ENCODE measurements around the gene TUBA3E. TPM values are rescaled to one million over a fixed set of nuclear protein-coding genes. Genes with fewer than 3 reads are reported as not detected.
A peak's percentile ranks its signal among the peaks of the same experiment; 100 is the strongest.
"Not testable (repeated sequence)": the region's sequence is repeated elsewhere in the genome, so short reads cannot be mapped to it uniquely, and the experiment has no call there.

Gene TUBA3E
- total RNA-seq, 6 donors from 2014 or later = not detected

- peak overlapping the region in 1 of 4 donors; percentile 100 for H3K4me3 ChIP-seq
- WGBS, 2 donors = 73 to 90% methylated on average over 14 to 24 of the region's 26 CpGs
- ATAC-seq (ENCODE audit: low FRiP score in 2 of 2) = no peak
Measured at GRCh38 chr2:130183512-130184373, 14.5 kb downstream of the TUBA3E start.

GRCh38 chr2:130182826-130183511, 15.3 kb downstream of the TUBA3E start:
- WGBS, 2 donors = 45 to 63% methylated on average over 12 to 15 of the region's 23 CpGs
- DNase-seq; ATAC-seq (ENCODE audit: low FRiP score in 2 of 2): not testable (repeated sequence)

More at GRCh38 chr2:130183512-130184373, 14.5 kb downstream of the TUBA3E start:
- DNase-seq = no peak
- Histone ChIP-seq H3K4me1 (peaks cover 12 to 32% (median 21%) of the 10 kb centered on the region in 4 donors), H3K27me3 (no peaks in the 10 kb centered on the region), H3K9me3 (no peaks in the 10 kb centered on the region), H3K36me3 (no peaks in the 10 kb centered on the region), H3K27ac (peak overlapping the region in 1 of 4 donors; percentile 30)
- TF ChIP-seq EP300 (IDR thresholded peaks at IDR 0.05) (no peak), POLR2AphosphoS5 (IDR thresholded peaks at IDR 0.05) (no peak), POLR2A (IDR thresholded peaks at IDR 0.05) (no peak), CTCF (IDR thresholded peaks at IDR 0.05) (no peak)

GRCh38 chr2:130181880-130182682, 16.2 kb downstream of the TUBA3E start, which contains the start of gene MZT2B:
Gene MZT2B, plus strand, starts transcription at chr2:130182262. Its CDS starts 21 bp downstream, at chr2:130182283.
- DNase-seq (peak; percentile 87 to 99), ATAC-seq (ENCODE audit: low FRiP score in 2 of 2) (peak; percentile 97)
- Histone ChIP-seq H3K27ac (peak within 1 kb of the TSS; percentile 88 to 93 (median 90)), H3K4me3 (peak within 1 kb of the TSS; percentile 94 to 100 (median 98)), H3K4me1 (peaks cover 12 to 32% (median 21%) of the 10 kb centered on the region in 4 donors)
- 0% methylated on average over 8 of the region's 86 CpGs; no CpG with 5 or more reads in 1 of the 2 donors for WGBS, 2 donors
- H3K27me3 ChIP-seq, H3K9me3 ChIP-seq, H3K36me3 ChIP-seq: not testable (repeated sequence)
- peak; percentile 96 to 98 (median 97) for TF ChIP-seq CTCF (IDR thresholded peaks at IDR 0.05)
- peak in 2 of 4 donors; percentile 40 to 61 for TF ChIP-seq POLR2A (IDR thresholded peaks at IDR 0.05)

More at GRCh38 chr2:130182826-130183511, 15.3 kb downstream of the TUBA3E start:
- Histone ChIP-seq H3K4me1 (peaks cover 12 to 32% (median 21%) of the 10 kb centered on the region in 4 donors), H3K4me3 (peak overlapping the region; percentile 33 to 100 (median 98)), H3K27ac (peak overlapping the region in 3 of 4 donors; percentile 30 to 93 (median 88))
- H3K9me3 ChIP-seq, H3K36me3 ChIP-seq, H3K27me3 ChIP-seq: not testable (repeated sequence)

GRCh38 chr2:130181325-130181879, 16.8 kb downstream of the TUBA3E start, which contains the start of gene SMPD4:
Gene SMPD4, minus strand, starts transcription at chr2:130181602. Its CDS starts 5,010 bp downstream, at chr2:130176592.
- Histone ChIP-seq H3K27me3 (no peaks in the 10 kb centered on the region), H3K27ac (peak within 1 kb of the TSS; percentile 88 to 93 (median 90)), H3K4me3 (peak within 1 kb of the TSS; percentile 94 to 100 (median 98)), H3K4me1 (peaks cover 12 to 32% (median 21%) of the 10 kb centered on the region in 4 donors), H3K36me3 (peaks cover 0 to 4% (median 0%) of the 10 kb centered on the region in 4 donors), H3K9me3 (no peaks in the 10 kb centered on the region)
- TF ChIP-seq CTCF (IDR thresholded peaks at IDR 0.05) = no peak
- peak in 3 of 4 donors; percentile 16 to 62 (median 52) for TF ChIP-seq POLR2A (IDR thresholded peaks at IDR 0.05)
- peak; percentile 64 to 88 for TF ChIP-seq POLR2AphosphoS5 (IDR thresholded peaks at IDR 0.05)
- TF ChIP-seq EP300 (IDR thresholded peaks at IDR 0.05) = peak in 1 of 4 donors; percentile 25
- WGBS, 2 donors = 0% methylated on average over 5 to 31 of the region's 55 CpGs
- peak; percentile 95 to 100 for DNase-seq
- ATAC-seq (ENCODE audit: low FRiP score in 2 of 2) = peak; percentile 96 to 98

- ATAC-seq (ENCODE audit: low FRiP score in 2 of 2) = not testable (repeated sequence)
Measured at GRCh38 chr2:130180404-130181324, 17.6 kb downstream of the TUBA3E start.

GRCh38 chr2:130174866-130175265, 23.4 kb downstream of the TUBA3E start:
- not testable (repeated sequence) for H3K27ac ChIP-seq; H3K27me3 ChIP-seq; H3K9me3 ChIP-seq; DNase-seq; ATAC-seq (ENCODE audit: low FRiP score in 2 of 2); H3K4me3 ChIP-seq; H3K4me1 ChIP-seq
- WGBS, 2 donors = 88 to 91% methylated on average over 5 of the region's 5 CpGs
- H3K36me3 ChIP-seq = peaks cover 0 to 66% (median 28%) of the 10 kb centered on the region in 4 donors

More at GRCh38 chr2:130180404-130181324, 17.6 kb downstream of the TUBA3E start:
- H3K27me3 ChIP-seq, H3K36me3 ChIP-seq, H3K9me3 ChIP-seq, DNase-seq: not testable (repeated sequence)
- H3K4me1 ChIP-seq = peaks cover 12 to 32% (median 21%) of the 10 kb centered on the region in 4 donors
- peak overlapping the region; percentile 88 to 93 (median 90) for H3K27ac ChIP-seq
- peak overlapping the region; percentile 94 to 100 (median 98) for H3K4me3 ChIP-seq
- 25 to 28% methylated on average over 38 of the region's 38 CpGs for WGBS, 2 donors
